Stromal cell of bone marrow (primary cell): ENCODE data around the gene IL10RA.
A peak's percentile ranks its signal among the peaks of the same experiment; 100 is the strongest.
"Not testable (repeated sequence)": the region's sequence is repeated elsewhere in the genome, so short reads cannot be mapped to it uniquely, and the experiment has no call there.

Source experiments
- DNase-seq: peaks from one replicate; pipeline ENCODE4 v3.0.0-alpha.2; 2012; ENCODE audit warnings: low read depth

IL10RA gene

DNA sequence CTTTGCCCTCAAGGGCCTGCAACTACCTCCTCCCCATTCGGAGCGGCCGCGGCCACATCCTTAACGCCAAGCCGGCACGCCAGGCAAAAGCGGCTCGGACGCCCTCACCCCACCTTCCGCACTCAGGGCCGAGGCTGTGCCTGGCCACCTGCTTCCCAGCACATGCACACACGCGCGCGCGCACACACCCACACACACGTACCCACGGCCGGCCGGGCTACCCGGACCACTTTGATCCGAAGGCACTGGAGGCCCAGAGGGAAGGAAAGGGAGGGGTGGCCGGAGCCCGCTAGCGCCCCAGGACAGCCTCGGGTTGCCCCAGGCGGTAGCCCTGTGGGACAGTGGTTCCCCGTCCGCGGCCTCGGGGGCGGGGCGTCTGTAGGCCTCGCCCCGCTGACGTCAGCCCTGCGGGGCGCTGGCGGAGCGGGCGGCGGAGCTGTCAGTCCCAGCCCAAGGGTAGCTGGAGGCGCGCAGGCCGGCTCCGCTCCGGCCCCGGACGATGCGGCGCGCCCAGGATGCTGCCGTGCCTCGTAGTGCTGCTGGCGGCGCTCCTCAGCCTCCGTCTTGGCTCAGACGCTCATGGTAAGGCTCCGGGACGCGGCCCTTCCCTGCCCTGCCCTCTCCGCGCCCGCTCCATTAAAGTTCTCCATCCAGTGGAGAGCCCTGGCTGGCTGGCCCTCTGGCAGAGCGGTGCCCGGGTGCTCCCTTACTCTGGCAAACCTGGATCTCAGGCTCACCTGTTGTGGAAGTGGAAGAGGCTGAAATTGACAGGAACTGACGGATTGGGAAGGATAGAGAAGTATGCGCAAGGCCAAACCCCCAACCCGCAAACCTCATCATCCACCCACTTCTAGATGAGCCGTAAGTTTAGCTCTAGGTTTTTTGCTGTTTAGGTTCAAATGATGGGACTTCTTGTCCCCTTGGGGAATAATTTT is at the start of gene IL10RA:
IL10RA (plus strand) TSS at position 442 of the 935 bp plus-strand sequence; CDS start at position 516, 74 bp downstream.
- DNase-seq: no peak

DNA sequence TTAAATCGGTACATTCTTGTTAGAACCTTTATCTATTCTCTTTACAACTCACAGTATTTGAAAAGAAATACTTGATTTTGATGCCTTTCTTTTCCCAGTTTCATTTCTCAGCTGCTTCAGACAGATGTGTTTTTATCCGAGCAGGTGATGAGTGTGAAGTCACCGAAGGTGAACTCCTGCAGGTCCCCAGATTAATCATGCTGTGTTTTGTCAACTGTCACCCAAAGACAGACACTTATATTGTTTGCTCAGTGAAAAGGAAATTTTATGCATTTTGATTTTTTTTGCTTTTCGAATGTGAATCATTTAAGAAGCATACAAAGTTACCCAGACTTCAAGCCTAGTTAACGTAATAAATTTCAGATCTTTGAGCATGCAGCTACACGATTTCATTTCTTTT is 49.2 kb upstream of the IL10RA start:
- no peak for DNase-seq

DNA sequence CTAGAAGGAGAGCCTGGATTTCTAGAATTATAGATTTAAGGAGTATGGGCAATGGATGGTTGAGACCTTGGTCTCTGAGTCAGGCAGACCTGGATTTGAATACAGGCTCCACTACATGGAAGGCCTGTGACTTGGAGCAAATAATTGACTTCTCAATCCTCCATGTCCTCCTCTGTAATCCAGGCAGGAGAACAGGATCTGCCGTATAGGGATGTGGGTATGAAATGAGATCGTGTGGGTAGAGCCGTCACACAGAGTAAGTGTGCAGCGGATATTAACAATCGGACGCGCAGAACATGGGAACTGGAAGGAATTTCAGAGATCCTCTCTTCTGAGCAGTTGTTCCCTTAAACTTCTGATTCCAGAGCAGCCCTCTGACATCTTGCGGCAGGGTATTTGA is 45.5 kb upstream of the IL10RA start:
- DNase-seq: no peak

DNA sequence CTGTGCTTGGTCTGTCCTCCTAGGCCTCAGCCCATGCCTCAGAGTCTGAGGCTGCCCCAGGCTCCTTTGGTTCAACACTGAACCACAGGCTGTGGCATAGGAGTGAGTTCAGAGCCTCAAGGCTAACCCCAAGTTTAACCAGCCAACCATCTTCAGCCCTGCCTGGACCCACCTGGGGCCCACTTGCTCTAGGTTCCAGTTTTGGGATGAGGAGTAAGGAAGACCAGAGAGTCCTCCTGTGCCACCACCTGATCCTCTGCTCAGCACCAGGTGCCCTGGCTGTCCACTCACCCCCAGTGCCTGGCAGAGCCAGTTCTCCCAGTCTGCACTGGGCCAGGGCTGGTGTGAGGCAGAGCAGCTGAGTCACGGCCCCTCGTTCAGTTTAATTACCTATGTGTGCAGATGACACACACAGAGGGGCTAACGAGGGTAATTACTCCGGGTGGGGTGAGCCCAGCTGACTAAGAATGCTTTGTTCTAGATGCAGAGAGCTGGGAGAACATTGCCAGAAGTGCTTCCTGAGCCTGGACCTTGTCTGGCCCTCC is 45.0 kb upstream of the IL10RA start:
- DNase-seq: no peak

DNA sequence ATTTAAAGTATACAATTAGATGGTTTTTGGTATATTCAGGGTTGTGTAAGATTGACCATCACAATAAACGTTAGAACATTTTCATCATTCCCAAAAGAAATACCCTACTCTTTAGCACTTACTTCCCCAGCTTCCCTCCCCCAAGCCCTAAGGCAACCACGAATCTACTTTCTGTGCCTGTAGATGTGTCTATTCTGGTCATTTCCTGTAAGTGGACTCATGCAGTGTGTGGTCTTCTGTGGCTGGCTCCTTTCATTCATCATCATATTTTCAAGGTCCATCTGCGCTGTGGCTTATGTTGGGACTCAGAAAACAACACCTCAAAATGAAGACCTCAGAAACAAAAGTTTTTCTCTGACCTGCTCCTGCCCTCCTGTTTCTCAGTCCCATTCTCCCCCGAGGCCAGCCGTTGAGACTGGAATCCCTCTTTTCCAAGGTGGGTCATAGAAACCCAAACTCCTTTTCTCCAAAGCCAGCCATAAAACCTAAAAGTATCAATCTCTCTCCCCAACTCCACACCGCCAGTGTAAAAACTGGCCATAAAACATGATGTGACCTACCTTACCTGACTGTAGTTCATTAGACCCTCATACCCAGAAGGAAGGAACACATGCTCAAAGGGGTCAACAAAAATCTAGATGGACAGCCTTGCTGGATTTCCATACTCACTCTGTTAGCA is 44.1 kb upstream of the IL10RA start:
- DNase-seq: no peak

DNA sequence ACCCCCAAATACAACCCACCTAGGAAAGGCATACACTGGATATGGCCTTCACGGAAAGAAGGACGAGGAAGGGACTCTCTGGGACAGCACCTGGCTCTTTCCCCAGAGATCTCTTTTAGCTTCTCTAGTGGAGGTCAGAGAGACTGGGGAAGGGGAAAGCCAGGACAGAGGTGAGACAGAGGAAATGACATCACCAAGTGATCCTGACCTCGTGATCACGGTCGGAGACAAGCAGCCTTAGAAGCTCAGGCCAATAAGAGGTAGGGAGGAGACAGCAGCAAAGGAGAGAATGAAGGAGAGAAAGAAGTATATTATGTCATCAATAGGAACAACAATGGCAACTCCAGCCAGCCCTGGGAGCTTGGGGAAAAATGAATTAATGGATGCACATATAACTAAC is 41.6 kb upstream of the IL10RA start:
- DNase-seq: no peak

DNA sequence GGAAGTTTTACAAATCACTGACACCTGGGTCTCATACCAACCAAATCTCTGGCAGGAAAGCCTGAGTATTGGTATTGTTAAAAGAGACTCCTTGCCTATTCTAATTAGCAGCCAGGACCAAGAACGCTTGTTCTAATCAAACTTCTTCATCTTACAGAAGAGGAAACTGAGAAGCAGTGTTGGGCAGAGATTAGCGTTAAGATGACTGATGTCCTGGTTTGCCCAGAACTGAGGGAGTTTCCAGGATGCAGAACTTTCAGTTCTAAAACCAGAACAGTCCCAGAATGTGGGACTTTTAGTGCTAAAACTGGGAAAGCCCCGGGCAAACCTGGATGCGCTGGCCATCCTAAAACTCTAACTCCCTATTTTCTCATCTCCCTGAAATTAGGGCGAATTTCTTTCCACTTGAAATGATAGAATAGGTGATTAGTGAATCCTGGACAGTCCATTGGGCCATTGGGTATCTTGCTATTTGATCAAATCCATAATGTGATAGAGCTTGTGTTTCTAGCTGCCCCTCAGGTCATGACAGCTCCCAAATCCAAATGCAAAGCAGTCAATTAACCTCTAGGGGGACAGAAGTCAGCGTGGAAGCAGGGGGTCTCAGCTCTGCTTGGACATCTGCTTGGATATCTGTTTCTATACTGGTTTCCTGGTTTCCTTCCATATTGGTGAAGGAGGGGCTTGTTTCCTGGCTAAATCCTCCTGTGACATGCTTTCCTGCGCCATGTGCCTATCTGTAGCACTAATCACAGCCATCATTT is 41.0 kb upstream of the IL10RA start:
- DNase-seq: no peak

DNA sequence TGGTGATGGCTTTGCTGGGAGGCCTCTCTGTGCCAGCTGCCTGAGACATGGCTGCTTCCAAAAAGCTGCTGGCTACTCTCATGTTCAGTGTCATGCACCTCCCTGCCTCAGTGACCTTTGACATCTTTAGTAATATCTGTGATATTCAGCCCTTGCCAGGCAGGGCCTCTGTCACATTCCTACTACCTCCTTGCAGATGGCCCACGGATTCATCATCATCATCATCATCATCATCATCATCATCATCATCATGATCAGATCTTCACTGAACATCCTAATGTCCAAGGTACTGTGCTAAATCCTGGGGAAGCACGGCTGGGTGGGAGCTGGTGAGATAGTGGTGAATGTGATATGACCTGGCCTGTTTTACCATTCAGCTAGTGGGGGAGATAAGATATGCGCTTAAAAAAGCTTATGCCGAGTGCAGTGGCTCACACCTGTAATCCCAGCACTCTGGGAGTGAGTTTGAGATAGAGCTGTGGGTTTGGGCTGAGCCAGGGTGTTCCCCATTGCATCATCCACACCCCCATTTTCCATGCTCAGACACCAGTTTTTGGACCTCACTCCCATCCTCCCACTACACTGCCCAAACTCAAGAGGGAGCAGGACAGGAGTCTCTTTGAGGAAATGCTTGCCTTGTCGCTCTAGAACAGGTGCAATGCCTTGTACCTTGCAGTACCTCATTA is 39.9 kb upstream of the IL10RA start:
- no peak for DNase-seq

DNA sequence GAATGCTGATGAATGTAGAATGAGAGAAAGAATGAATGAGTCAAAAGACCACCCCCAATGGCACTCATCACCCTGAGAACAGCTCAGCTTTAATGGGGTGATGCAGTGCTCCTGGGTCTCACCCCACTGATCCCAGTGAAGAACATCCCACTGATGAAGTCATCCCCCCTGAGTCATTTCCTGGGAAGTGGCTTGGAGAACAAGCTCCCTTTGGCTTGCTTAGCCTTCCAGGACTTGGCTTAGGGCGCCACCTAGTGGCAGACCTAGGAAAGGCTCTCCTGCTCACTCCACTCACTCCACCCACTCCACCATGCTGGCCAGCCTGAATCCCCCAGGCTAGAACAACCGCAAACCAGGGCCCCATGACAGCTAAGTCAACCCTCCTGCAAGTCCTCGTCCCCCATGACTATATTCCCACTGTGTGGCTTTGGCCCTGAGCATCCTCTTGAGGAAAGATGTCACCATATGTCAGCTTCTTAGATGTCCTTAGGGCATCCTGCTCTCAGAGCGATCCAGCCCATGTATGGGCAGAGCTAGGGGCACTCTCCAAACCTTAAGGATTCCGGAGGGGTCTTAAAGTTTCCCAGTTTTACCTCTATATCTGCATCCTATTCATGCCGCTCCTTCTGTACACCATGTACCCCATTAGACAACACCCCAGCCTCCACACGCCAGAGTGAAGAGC is 39.2 kb upstream of the IL10RA start:
- peak; percentile 86 for DNase-seq

DNA sequence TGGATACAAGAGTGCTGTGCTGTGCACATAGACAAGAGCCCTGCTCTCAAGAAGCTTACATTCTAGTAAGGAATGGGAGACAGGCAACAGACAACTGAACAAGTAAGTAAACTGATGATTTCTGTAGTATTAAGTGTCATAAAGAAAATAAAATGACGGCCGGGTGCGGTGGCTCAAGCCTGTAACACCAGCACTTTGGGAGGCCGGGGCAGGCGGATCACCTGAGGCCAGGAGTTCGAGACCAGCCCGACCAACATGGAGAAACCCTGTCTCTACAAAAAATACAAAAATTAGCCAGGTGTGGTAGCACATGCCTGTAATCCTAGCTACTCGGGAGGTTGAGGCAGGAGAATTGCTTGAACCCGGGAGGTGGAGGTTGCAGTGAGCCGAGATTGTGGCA is 38.4 kb upstream of the IL10RA start:
- DNase-seq: not testable (repeated sequence)

DNA sequence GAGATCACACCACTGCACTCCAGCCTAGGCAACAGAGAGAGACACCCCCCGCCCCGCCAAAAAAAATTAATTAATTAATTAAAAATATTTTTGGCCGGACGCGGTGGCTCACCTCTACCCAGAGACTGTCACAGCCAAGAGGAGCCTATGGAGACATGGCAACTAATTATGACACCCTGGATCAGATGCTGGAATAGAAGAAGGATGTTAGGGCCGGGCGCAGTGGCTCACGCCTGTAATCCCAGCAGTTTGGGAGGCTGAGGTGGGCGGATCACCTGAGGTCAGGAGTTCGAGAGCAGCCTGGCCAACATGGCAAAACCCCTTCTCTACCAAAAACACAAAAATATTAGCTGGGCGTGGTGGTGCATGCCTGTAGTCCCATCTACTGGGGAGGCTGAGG is 37.7 kb upstream of the IL10RA start:
- DNase-seq: not testable (repeated sequence)

DNA sequence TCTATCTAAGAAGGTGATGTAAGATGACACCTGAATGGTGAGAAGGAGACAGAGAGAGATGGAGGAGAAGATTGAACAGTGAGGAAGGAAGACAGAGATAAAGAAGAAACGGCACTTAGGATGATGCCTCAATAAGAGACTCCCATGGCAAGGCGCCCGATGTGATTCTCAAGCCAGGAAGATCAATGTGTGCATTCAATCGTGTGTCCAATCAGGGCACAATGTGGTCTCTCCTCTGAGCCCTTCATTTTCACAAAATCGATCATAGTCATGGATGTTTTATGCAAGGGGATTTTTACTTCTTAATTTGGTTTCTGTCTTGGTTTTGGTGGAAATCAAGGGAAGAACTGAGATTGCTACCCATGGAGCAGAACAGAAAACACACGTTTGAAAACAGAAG is 37.1 kb upstream of the IL10RA start:
- no peak for DNase-seq

DNA sequence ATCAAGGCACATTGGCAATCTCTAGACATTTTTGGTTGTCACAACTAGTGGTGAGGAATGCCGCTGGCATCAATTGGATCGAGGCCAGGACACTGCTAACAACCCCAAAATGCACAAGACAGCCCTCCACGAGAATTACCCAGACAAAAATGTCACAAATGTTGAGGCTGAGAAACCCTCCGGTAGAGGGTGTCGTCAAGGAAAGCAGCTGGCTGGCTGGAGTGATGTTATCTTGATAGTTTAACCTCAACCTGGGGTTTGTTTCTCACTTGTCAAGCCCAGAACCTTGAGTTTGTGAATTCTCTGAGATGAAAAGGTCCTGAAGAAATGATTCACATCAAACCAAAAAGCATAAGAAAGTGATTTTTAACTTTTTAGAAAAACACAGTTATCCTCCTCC is 35.9 kb upstream of the IL10RA start:
- no peak for DNase-seq

DNA sequence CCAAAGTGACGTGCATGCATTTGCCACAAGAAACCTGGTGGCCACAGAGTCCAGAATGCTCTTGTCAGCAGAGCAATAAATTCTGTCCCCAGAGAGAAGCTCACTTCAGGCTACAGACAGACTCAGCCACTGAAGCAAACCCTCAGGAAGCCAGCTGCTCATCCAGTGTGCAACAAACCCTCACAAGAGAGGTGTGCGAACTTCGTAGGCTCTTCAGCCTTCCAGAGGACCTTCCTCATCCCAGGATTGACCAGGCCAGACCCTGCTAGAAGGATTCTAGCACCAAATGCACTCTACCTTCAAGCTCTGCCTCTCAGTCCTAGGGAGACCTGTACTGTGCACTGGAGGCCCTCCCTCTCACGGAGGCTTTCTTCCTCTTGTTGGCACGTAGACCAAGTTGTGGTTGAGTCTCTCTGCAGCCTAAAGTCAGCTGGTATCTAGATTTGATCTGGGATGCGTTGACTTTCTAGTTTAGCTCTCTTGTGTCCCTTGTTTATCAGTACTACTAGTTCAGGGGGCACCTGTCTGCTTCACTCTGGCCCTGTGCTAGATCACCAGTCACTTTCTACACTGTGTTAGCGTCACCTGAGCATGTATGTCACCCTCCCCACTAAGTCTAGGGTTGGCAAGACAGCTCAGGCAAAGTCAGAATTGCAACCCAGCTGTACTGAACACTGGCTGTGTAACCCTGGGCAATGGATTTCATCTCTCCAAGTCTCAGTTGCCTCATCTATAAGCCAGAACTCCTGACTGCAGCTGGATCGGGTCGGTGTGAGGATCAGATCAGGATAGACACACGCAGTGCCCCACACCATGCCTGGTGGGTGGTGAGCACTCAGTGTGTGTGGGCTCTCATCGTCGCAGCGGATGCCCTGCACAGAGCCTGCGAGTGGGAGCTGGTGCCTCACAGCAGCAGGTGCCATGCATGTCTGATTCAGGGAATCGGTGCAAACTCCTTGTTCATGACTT is 34.9 kb upstream of the IL10RA start:
- no peak for DNase-seq

DNA sequence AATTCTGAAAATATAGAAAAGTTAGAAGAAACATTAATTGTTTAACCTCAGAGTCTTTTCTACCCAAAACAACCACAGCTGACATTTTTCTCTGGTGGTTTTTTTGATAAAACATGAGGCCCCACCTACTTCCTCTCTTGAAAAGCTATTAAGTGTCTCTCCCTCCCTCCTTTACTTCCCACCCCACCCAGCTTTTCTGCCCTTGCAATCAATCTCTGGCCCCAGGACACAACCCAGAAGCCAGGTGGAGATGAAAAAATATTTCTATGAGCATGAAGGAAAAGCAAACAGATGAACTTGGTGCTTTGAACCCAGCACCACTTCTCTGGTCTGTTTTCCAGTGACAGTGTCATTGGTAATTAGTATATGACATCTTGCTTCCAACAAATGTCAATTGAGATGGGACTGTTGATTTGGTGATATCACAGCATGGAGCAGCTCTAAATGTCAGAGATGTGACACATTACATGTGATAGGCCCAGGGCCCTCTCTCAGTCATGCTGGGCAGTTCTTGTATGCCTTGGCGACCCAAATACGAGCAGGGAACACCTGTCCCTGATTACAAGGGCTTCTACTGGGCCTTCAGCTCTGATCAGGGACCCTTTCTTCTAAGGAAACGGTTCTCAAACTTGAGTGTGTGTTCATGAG is 33.0 kb upstream of the IL10RA start:
- no peak for DNase-seq

DNA sequence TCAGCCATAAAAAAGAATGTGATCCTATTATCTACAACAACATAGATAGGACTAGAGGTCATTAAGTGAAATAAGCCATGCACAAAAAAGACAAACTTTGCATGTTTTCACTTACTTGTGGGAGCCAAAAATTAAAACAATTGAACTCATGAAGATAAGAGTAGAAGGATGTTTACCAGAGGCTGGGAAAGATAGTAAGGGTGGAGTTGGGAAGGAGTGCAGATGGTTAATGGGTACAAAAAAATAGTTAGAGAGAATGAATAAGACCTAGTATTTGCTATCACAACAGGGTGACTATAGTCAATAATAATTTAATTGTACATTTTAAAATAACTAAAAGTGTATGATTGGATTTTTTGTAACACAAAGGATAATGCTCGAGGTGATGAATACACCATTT is 27.2 kb upstream of the IL10RA start:
- no peak for DNase-seq

DNA sequence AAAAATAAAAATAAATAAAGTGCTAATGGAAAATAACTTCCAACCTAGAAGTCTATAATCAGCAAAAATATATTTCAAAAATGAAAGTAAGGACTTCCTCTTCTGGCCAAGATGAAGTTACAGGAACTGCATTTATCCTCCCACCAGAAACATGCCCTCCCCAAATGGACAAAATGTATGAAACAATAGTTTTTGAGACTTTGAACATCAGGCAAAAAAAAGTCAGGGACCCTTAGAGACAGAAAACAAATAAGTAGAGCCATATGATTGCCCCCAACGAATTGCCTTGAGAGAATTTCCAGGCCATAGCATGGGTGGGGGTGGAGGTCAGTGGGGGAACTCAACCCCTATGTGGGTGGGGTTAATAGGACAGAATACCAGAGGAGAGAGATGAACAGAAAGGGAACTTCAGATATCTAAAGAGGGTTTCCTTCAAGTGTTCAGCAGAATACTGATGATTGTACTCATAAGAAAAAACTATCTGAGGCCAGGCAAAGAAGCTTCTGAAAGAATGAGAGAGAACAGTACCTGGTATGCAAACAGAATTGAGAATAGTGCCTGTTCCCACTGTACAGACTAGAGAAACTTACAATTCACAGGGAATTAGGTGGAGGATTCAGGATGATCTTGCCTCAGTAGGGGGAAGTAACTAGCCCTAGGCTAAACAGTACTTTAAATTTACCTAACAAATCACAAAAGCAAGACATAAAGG is 26.6 kb upstream of the IL10RA start:
- no peak for DNase-seq

DNA sequence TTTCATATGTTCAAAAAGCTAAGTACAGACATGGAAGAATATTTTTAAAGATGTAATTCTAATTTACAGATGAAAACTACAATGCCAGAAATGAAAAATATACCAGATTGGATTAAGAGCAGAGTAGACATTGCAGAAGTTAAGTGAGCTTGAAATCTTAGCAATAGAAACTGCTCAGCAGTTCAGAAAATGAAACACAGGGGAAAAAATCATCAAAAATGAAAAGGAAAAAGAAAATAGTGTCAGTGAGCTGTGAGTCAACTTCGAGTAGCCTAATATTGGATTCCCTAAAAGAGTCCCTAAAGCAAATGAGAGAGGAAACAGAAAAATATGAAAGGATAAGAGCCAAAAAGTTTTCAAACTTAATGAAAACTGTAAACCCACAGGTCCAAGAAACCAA is 25.8 kb upstream of the IL10RA start:
- DNase-seq: no peak

DNA sequence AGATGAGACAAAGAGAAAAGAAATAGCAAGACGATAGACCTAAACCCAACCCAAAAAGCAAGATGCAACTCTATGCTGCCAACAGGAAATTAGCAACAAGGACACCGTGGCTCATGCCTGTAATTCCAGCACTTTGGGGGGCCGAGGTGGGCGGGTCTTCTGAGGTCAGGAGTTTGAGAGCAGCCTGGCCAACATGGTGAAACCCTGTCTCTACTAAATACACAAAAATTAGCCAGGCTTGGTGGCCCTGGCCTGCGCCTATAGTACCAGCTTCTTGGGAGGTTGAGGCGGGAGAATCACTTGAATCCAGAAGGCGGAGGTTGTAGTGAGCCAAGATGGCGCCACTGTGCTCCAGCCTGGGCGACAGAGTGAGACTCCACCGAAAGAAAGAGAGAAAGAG is 24.3 kb upstream of the IL10RA start:
- DNase-seq: no peak
